HG03039 (cell line): ENCODE measurements around the gene DNM3.

Experiments used
- ATAC-seq: cut with Tn5 transposase; IDR thresholded peaks from one replicate; pipeline ENCODE4 v1.9.1; 2021; ENCODE audit warnings: mild to moderate bottlenecking, moderate library complexity; ENCODE audit not compliant: unreplicated experiment

DNM3 gene

GRCh38 chr1:171817511-171818265, 23.6 kb upstream of the DNM3 start:
- ATAC-seq, result peak; percentile 74

GRCh38 chr1:171819946-171820345, 21.4 kb upstream of the DNM3 start:
- ATAC-seq, result no peak

DNA sequence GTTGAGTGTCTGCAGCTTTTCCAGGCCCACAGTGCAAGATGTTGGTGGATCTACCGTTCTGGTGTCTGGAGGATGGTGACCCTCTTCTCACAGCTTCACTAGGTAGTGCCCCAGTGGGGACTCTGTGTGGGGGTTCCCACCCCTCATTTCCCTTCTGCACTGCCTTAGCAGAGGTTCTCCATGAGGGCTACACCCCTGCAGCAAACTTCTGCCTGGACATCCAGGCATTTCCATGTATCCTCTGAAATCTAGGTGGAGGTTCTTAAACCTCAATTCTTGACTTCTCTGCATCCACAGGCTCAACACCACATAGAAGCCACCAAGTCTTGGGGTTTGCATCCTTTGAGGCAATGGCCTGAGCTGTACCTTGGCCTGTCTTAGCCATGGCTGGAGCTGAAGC, 14.3 kb upstream of the DNM3 start:
- no peak for ATAC-seq

GRCh38 chr1:171828794-171829193, 12.5 kb upstream of the DNM3 start:
- no peak for ATAC-seq

DNA sequence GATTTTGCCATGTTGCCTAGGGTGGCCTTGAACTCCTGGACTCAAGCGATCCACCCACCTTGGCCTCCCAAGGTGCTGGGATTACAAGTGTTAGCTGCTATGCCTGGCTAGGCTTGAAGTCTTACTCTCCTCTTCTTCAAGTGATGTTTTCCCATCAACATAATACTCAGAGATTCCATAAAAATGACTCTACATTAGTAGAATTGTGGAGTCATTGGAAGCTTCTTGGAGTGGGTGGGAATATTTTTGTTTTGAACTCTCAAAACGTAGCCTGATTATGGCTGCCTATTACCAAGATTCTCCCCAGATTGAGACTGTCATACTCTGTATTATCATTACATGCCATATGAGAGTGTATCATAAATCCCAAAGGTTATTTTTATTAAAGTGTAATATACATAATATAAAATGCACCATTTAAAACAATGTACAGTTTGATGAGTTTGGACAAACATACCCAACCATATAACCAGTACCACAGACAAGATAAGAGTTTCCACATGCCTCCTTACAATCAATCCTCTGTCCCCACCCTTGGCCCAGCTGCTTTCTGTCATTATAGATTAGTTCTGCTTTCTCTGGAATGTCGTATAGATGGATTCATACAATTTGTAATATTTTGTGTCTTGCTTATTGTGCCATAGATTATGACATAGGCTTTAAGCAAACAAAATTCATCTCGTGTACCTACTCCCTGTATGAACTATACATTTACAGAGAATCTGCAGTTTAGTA, 8.0 kb upstream of the DNM3 start:
- ATAC-seq, result no peak

DNA sequence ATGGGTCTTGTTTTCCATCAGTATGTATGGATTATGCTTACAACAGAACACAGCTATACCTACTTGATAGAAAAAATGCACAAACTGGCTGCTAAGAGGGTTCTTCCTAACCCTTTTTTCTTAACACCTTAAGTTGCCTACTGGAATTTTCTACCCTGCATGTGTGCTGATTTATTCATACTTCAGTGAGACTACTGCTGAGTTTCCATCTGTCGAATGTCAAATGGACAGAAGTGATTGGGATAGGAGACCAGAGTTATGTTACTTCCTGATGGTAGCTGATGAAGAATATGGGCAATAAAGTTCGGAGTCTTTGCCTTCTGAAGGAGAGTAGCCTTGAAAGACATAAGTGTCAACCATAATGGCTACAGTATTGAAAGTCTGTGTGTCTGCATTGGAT, 6.5 kb upstream of the DNM3 start:
- no peak for ATAC-seq

DNA sequence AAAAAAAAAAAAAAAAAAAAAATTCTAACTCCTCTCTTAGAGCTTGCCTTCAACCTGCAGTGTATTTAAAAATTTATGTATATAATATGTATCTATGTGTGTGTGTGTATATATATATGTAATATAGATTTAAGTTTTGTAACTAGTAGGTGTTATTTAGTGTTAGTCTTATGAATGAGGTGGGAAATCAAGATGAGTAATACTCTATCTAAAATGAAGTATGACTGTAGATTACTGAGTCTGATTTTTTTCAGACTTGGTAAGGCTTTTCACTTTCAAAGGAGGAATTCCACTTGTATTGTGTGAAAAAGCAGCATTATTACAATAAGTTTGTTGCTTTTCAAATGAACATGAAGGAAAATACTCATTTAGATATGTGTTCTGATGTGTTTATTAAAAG, 5.4 kb upstream of the DNM3 start:
- no peak for ATAC-seq

DNA sequence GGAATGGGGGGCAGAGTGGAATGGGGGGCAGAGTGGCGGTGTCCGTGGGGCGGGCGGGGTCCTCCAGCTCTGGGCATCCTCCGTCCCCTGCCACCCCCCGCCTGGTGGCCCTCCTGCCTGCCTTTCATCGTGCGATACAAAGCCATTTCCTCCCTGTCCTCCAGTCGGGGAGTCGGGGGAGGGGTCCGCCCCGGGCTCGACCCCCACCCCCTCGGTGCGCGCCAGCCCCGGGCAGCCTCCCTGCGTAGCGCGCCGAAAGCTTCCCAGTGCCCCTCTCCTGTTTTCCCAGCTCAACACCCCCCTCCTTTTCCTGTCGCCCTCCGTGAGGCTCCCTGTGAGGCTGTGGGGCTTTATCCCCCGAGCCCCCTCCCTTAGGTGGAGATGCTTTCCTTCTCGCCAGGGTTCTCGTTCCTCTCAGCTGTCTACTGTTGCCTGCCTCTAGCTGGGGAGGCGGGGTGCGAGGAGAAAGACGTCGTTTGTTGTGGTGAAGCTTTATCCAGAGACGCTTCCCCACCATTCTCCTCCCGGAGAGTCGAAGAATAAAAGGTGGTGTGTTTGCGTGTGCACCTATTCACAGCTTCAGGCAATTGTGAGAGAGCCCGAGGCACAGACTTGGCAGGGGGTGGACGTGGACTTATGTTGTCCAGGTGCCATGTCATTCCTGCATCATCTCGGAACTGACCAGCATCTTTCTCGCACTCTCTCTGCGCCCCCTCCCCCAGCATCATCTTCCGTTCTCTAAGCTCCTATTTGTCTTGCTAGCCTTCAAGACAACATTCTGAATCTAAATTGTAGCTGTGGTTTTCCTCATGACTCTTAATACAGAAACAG, 848 bp downstream of the DNM3 start:
- no peak for ATAC-seq

GRCh38 chr1:171844381-171844780, 3.1 kb downstream of the DNM3 start:
- ATAC-seq, result no peak

DNA sequence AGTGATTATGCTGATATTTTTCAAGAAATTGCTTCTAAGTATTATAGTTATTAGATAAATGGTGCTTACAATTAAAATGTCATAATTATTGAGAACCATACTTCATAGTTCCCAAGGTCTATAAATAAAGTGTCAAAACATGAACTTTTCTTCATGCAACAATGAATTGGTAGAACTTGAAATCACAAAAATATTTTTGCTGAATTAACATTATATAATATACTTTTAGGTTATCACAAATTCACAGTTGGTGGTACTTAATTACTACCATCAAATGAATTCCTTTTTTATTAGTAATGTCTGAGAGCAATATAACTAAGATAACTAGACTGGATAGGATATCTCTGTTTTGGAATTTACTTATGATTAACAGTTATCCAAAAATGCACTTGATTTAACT, 4.7 kb downstream of the DNM3 start:
- ATAC-seq, result no peak

DNA sequence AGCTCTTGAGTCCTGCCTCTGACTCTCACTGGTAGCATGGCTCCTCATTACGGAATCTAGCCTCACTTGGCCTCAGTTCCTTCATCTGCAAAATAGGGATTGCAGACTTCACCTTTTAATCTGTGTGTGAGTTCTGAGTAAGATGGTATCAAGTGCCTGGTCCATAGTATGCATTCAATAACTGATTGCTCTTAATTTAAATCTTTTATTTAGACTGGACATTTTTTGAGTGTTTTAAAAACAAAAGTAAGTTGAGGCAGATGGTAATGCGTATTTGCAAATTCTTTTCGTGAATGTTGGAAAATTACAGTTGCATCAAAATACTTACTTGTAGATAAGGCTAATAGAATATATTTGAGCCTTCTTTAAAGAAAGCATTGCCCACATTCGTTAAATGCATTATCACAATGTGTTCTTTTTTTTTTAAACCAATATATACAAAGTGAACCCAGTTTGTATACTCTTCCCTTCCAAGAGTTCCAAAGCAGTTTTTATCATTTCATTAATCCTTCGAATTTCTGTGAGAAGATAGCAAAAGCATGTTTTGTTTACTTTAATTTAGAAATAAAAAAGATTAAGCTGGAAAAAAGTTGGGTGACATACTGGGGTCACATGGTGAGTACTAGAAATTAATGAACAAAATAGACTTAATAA, 8.1 kb downstream of the DNM3 start:
- ATAC-seq, result no peak

DNA sequence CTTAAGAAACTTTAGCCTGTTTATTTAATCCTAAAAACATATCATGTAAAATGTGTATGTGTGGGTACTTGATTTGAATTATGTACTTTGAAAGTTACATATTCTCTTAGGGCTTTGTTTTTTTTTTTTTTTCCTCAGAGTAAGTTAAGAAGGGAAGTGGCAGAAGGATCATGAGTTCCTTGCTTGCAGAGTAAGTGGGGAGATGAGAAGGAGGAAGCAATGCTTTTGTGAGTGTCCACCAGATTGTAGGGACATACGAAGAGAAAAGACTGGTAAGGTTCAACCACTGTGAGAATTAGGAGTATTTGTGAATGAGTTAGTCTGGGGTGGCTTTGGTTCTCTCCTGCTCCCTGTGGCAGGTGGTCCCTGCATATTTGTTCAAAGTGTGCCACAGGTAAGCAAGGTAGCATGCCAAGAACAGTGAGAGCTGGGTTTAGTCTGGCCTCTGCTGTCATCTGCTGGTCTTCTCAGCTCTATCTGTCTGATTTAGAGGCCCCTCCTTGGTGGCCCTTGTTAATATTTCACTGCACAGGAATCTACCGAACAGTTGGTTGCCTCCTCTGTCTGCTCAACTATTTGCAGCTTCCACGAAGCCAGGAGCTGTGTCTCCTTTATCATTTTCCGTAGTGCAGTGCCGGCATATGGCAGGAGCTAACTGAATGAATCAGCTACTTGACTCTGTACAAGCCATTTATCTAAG, 9.5 kb downstream of the DNM3 start:
- ATAC-seq, result no peak

GRCh38 chr1:171852272-171852671, 11.0 kb downstream of the DNM3 start:
- ATAC-seq, result no peak

GRCh38 chr1:171855381-171855780, 14.1 kb downstream of the DNM3 start:
- no peak for ATAC-seq

- no peak for ATAC-seq
Measured at GRCh38 chr1:171858696-171859095, 17.4 kb downstream of the DNM3 start.

GRCh38 chr1:171860696-171861095, 19.4 kb downstream of the DNM3 start:
- no peak for ATAC-seq

- no peak for ATAC-seq
Measured at GRCh38 chr1:171863531-171863930, 22.2 kb downstream of the DNM3 start.

DNA sequence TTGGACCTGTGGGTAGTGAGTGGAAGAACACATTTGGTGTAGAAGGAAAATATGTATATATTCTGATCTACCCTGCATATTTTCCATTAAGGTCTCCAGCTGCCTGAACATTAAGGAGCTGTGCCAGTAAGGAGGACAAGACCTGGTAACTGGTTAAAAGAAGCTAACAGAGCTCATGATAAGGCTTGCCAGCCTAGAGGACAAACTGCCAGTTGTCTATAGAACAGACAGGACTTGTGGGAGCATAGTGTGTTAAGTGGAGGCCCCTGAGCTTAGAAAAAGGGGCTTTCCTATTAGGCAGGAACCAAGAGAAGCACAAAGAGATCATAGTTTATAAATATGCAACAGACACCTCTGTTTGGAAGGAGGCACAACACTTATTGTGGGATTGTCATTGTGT, 23.0 kb downstream of the DNM3 start:
- no peak for ATAC-seq

GRCh38 chr1:171865106-171865505, 23.8 kb downstream of the DNM3 start:
- no peak for ATAC-seq

- no peak for ATAC-seq
Measured at GRCh38 chr1:171867236-171867635, 25.9 kb downstream of the DNM3 start.
